Neural progenitor cell (in vitro differentiated cells): ENCODE measurements around the gene PPP2R3A.

Experiments used
- CTCF ChIP-seq: fragments of 200-600 bp; sonication (generic); IDR thresholded peaks from 2 replicates; pipeline ENCODE4 v1.5.1; 2017; ENCODE audit warnings: antibody characterized with exemption, mild to moderate bottlenecking
- EZH2 ChIP-seq: fragments of 200-600 bp; sonication (generic); IDR thresholded peaks from 2 replicates; pipeline ENCODE4 v1.6.1; 2017; ENCODE audit warnings: antibody characterized with exemption, mild to moderate bottlenecking, moderate library complexity
- EZH2phosphoT487 ChIP-seq: fragments of 200-600 bp; sonication (generic); IDR thresholded peaks from 2 replicates; pipeline ENCODE4 v1.6.1; 2017; ENCODE audit warnings: antibody characterized with exemption

GRCh38 chr3:135944831-135945230, 20.7 kb upstream of the PPP2R3A start:
- TF ChIP-seq CTCF (no peak), EZH2phosphoT487 (no peak), EZH2 (no peak)
